PC-9 (cell line): ENCODE results near the gene RHOJ. TPM values are rescaled to one million over a fixed set of nuclear protein-coding genes. Genes with fewer than 3 reads are reported as not detected.

ENCODE experiments used
- BruUV-seq: library from RNA; stranded (reverse); fragments of 400-500 nt; replicated peaks from 2 replicates; lab custom pipeline; 2021; lab: Mats Ljungman, UMichigan
- CTCF ChIA-PET: fragments of 300-600 bp; sonication (Branson Sonifier 250); formaldehyde crosslinking; loops from one replicate; lab custom pipeline; 2022; ENCODE audit warnings: antibody characterized with exemption; lab: Charles Lee
- POLR2A ChIA-PET: fragments of 300-600 bp; sonication (Branson Sonifier 250); formaldehyde crosslinking; loops from one replicate; lab custom pipeline; 2022; ENCODE audit warnings: antibody characterized with exemption; ENCODE audit not compliant: unreplicated experiment; lab: Charles Lee
- DNase-seq, 2 experiments: peaks; one replicate each; pipeline versions ENCODE4 v3.0.0 to v3.0.0-alpha.2; 2015 to 2022; ENCODE audit warnings: mixed read lengths in 1 of 2
- H2AFZ ChIP-seq: fragments of 200-600 bp; sonication (generic); 2 replicates; pipeline ENCODE4 v1.8.1; 2017; ENCODE audit warnings: antibody characterized with exemption
- H3F3A ChIP-seq: fragments of 200-600 bp; sonication (generic); 2 replicates; pipeline ENCODE4 v1.8.1; 2017; ENCODE audit warnings: antibody characterized with exemption, mild to moderate bottlenecking, low read depth; ENCODE audit not compliant: insufficient read depth
- H3K27ac ChIP-seq: fragments of 200-600 bp; sonication (generic); 2 replicates; pipeline ENCODE4 v1.6.1; 2016; ENCODE audit warnings: mixed run types
- H3K27me3 ChIP-seq: fragments of 200-600 bp; sonication (generic); 2 replicates; pipeline ENCODE4 v1.6.1; 2016; ENCODE audit warnings: low read depth, mixed run types; ENCODE audit not compliant: insufficient read depth
- H3K36me3 ChIP-seq: fragments of 200-600 bp; sonication (generic); 2 replicates; pipeline ENCODE4 v1.6.1; 2016; ENCODE audit warnings: low read depth, mixed run types
- H3K4me1 ChIP-seq: fragments of 200-600 bp; sonication (generic); replicated peaks from 2 replicates; pipeline ENCODE4 v1.6.1; 2016; ENCODE audit warnings: mixed run types; ENCODE audit not compliant: insufficient read depth
- H3K4me2 ChIP-seq: fragments of 200-600 bp; sonication (generic); 2 replicates; pipeline ENCODE4 v1.6.1; 2017; ENCODE audit warnings: mixed run types
- H3K4me3 ChIP-seq: fragments of 200-600 bp; sonication (generic); 2 replicates; pipeline ENCODE4 v1.6.1; 2016; ENCODE audit warnings: mixed run types
- H3K79me2 ChIP-seq: fragments of 200-600 bp; sonication (generic); 2 replicates; pipeline ENCODE4 v1.6.1; 2017; ENCODE audit warnings: low read depth, mixed run types
- H3K9me2 ChIP-seq: fragments of 200-600 bp; sonication (generic); 2 replicates; pipeline ENCODE4 v1.8.1; 2017; ENCODE audit warnings: mild to moderate bottlenecking; ENCODE audit not compliant: insufficient read depth
- H3K9me3 ChIP-seq: fragments of 200-600 bp; sonication (generic); 2 replicates; pipeline ENCODE4 v1.8.1; 2016; ENCODE audit warnings: low read depth; ENCODE audit not compliant: insufficient read depth
- H4K20me1 ChIP-seq: fragments of 200-600 bp; sonication (generic); 2 replicates; pipeline ENCODE4 v1.8.1; 2017; ENCODE audit not compliant: insufficient read depth
- EZH2 ChIP-seq: fragments of 200-600 bp; sonication (generic); IDR thresholded peaks from 2 replicates; pipeline ENCODE4 v1.8.0; 2017; ENCODE audit warnings: antibody characterized with exemption, low read depth
- intact Hi-C: fragments of 100-400 bp; cut with micrococcal nuclease; formaldehyde crosslinking; loops from one replicate; pipeline ENCODE4 v1.10.0; 2022; ENCODE audit not compliant: unreplicated experiment
- total RNA-seq: library from RNA; stranded (reverse); gene quantifications from 2 replicates; pipeline ENCODE4 v1.2.3, GENCODE V29; 2021
- TF ChIP-seq, protein P1 (sequence below): fragments of 200-600 bp; sonication (generic); conservative IDR thresholded peaks from 2 replicates; pipeline ENCODE4 v1.6.1; 2017; ENCODE audit warnings: mixed run types, antibody characterized with exemption, mild to moderate bottlenecking, moderate library complexity

The RHOJ gene
- total RNA-seq, 1 experiment from 2014 or later = not detected

DNA sequence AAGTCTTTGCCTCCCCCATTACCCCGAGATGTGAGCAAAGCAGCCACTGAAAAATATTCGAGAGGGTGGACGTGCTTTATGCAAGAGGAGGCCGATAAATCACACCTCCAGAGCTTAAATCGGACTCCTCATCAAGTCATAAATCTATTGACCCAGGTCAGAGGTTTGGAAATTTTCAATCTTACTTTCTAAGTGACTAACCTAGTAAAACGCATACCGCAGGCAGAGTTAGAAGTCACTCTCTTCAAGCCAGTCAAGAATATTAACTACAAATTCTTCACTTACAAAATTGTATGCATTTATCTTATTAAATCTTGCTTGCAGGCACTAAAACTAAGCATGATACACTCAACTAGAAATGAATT, 79.6 kb downstream of the RHOJ start:
- Histone ChIP-seq H3K27me3 (no peaks in the 10 kb centered on the region; the same call in 1 of the 2 replicates), H4K20me1 (no peaks in the 10 kb centered on the region), H3K4me3 (no peak overlapping the region), H3K79me2 (no peaks in the 10 kb centered on the region), H3K27ac (no peak overlapping the region), H3K36me3 (no peaks in the 10 kb centered on the region), H2AFZ (no peak overlapping the region), H3F3A (no peaks in the 10 kb centered on the region), H3K9me3 (no peaks in the 10 kb centered on the region), H3K4me2 (no peak overlapping the region), H3K4me1 (no peaks in the 10 kb centered on the region), H3K9me2 (no peaks in the 10 kb centered on the region)
- POLR2A ChIA-PET = no interaction called here
- no TSS peak for BruUV-seq
- intact Hi-C loops = no loop called here
- no peak for DNase-seq
- no peak for TF ChIP-seq EZH2
- TF ChIP-seq, protein P1, sequence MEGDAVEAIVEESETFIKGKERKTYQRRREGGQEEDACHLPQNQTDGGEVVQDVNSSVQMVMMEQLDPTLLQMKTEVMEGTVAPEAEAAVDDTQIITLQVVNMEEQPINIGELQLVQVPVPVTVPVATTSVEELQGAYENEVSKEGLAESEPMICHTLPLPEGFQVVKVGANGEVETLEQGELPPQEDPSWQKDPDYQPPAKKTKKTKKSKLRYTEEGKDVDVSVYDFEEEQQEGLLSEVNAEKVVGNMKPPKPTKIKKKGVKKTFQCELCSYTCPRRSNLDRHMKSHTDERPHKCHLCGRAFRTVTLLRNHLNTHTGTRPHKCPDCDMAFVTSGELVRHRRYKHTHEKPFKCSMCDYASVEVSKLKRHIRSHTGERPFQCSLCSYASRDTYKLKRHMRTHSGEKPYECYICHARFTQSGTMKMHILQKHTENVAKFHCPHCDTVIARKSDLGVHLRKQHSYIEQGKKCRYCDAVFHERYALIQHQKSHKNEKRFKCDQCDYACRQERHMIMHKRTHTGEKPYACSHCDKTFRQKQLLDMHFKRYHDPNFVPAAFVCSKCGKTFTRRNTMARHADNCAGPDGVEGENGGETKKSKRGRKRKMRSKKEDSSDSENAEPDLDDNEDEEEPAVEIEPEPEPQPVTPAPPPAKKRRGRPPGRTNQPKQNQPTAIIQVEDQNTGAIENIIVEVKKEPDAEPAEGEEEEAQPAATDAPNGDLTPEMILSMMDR = no peak
- CTCF ChIA-PET = no interaction called here

DNA sequence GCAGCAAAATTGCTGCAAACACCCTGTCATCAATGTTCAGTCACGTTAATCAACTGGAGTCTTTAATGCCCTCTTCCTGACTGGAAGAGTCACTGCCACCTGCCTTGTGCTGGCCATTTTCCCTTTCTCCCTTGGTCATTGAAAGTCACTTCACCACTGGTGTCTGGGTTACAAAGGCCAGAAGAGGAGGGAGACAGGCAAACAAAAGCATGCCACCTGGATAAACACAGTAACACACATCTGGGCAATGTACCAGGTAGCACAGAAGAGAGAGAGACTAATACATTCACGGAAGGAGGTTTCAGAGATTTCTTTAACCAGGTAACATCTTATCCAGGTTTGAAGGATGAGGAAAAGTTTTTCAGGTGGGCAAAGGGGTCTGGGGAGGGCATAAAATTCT, 81.8 kb downstream of the RHOJ start:
- Histone ChIP-seq H3K9me2 (no peaks in the 10 kb centered on the region), H3K4me3 (no peak overlapping the region), H4K20me1 (no peaks in the 10 kb centered on the region), H3K4me1 (no peaks in the 10 kb centered on the region), H3K4me2 (no peak overlapping the region), H3K27me3 (no peaks in the 10 kb centered on the region; the same call in 1 of the 2 replicates), H3K79me2 (no peaks in the 10 kb centered on the region), H3K36me3 (no peaks in the 10 kb centered on the region), H3F3A (no peaks in the 10 kb centered on the region), H3K9me3 (no peaks in the 10 kb centered on the region), H2AFZ (no peak overlapping the region), H3K27ac (no peak overlapping the region)
- TF ChIP-seq, protein P1 = no peak
- TF ChIP-seq EZH2 = no peak
- CTCF ChIA-PET = no interaction called here
- POLR2A ChIA-PET = no interaction called here
- DNase-seq = no peak
- intact Hi-C loops = no loop called here
- no TSS peak for BruUV-seq

DNA sequence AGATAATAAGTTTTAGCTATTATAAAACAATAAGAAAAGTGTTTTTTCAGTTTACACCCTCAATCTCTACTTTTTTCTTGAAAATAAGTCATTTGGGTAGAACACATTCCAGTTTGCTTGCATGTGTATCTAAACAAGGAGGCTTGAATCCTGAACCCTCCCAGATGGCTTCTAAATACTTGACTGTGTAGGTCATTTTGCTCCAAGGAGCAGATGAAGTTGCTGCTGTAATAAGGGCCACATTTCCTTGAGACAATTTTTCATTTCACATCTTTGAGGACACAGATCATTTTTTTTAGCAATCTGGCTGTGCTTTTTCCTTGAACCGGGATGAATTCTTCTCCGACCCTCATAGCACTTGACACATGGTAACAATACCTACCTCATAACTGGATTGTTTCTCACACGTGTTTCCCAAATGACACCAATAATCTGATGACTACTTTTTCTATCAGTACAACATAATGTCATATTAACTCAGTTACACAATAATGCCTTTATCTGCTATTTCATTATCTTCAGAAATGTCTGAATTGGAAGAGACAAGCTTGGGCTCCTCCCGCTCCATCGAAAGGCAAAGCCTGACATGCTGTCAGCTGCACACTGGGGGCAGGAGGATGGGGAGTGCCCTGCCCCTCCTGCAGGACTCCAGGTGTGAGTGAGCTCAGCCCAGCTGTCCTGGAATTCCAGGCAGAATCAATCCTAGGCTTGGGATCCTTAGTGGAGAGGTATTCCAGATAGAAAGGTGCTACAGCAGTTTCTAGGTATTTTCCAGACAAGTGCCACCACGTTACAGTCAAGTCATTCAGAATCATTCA, 83.6 kb downstream of the RHOJ start:
- TF ChIP-seq, protein P1 = no peak
- TF ChIP-seq EZH2 = no peak
- H3K9me3 ChIP-seq = no peaks in the 10 kb centered on the region
- intact Hi-C loops = no loop called here
- H3K4me3 ChIP-seq = no peak overlapping the region
- H3K27ac ChIP-seq = no peak overlapping the region
- POLR2A ChIA-PET = no interaction called here
- H3K27me3 ChIP-seq = no peaks in the 10 kb centered on the region; the same call in 1 of the 2 replicates
- CTCF ChIA-PET = interaction anchor here (0.5 kb wide), 1 partner anchor 1016 kb away, joined by 4 read pairs; no protein-coding TSS in a partner anchor
- DNase-seq = no peak
- no TSS peak for BruUV-seq
- H4K20me1 ChIP-seq = no peaks in the 10 kb centered on the region
- H3K9me2 ChIP-seq = no peaks in the 10 kb centered on the region
- no peak overlapping the region for H3K4me2 ChIP-seq
- H3K4me1 ChIP-seq = no peaks in the 10 kb centered on the region
- H3K79me2 ChIP-seq = no peaks in the 10 kb centered on the region
- H3F3A ChIP-seq = no peaks in the 10 kb centered on the region
- H3K36me3 ChIP-seq = no peaks in the 10 kb centered on the region
- no peak overlapping the region for H2AFZ ChIP-seq
